B cell (primary cell): ENCODE measurements around the gene COX6B1. TPM values are rescaled to one million over a fixed set of nuclear protein-coding genes. Genes with fewer than 3 reads are reported as not detected.

ENCODE experiments used
- ATAC-seq: fragments of 200-7000 bp; cut with Tn5 transposase; one replicate; pipeline ENCODE4 v1.10.0; 2021; ENCODE audit warnings: low read depth, mild to moderate bottlenecking, moderate number of reproducible peaks, moderate library complexity
- CTCF ChIA-PET: fragments of 350-600 bp; sonication (Branson Sonifier 250); formaldehyde crosslinking; loops from one replicate; lab custom pipeline; 2021; ENCODE audit warnings: antibody characterized with exemption, inconsistent platforms; lab: Charles Lee
- POLR2A ChIA-PET: fragments of 350-600 bp; sonication (Branson Sonifier 250); formaldehyde crosslinking; loops from one replicate; lab custom pipeline; 2021; ENCODE audit warnings: antibody characterized with exemption; lab: Charles Lee
- DNase-seq: peaks from one replicate; pipeline ENCODE4 v3.0.0; 2013
- H2AFZ ChIP-seq: 2 replicates; pipeline ENCODE4 v1.6.1; 2012; ENCODE audit warnings: mild to moderate bottlenecking, low read depth, low read length; ENCODE audit not compliant: insufficient read depth, poor library complexity, severe bottlenecking
- H3K27ac ChIP-seq, 2 donors: 1 replicate in 1 of 2; 2 replicates in 1 of 2; pipeline ENCODE4 v1.5.1; 2012 to 2013; ENCODE audit warnings: low read length in 2 of 2, mild to moderate bottlenecking in 2 of 2, moderate library complexity in 1 of 2
- H3K27me3 ChIP-seq, 4 experiments: fragments of 200-600 bp in 1 of 4; sonication (generic) in 1 of 4; replicated peaks in 1 of 4; 1 replicate in 2 of 4; 2 replicates in 2 of 4; pipeline versions ENCODE4 v1.6.1 to v1.7.0; 2013 to 2016; ENCODE audit warnings: low read length in 3 of 4, mild to moderate bottlenecking in 2 of 4, mixed read lengths in 1 of 4, moderate library complexity in 1 of 4; ENCODE audit not compliant: insufficient read depth in 4 of 4, control insufficient read depth in 3 of 4; ENCODE audit errors: control extremely low read depth in 1 of 4
- H3K36me3 ChIP-seq, 2 experiments: replicated peaks in 1 of 2; 1 replicate in 1 of 2; 2 replicates in 1 of 2; pipeline versions ENCODE4 v1.6.1 to v1.7.1; 2013; ENCODE audit warnings: low read length in 1 of 2; ENCODE audit not compliant: insufficient read depth in 2 of 2, control insufficient read depth in 1 of 2; ENCODE audit errors: control extremely low read depth in 1 of 2, extremely low read depth in 1 of 2
- H3K4me1 ChIP-seq, 2 donors: fragments of 200-600 bp in 1 of 2; sonication (generic) in 1 of 2; 1 replicate in 1 of 2; 2 replicates in 1 of 2; pipeline versions ENCODE4 v1.5.1 to v1.6.1; 2013 to 2017; ENCODE audit warnings: low read length in 2 of 2; ENCODE audit not compliant: control insufficient read depth in 2 of 2, insufficient read depth in 2 of 2
- H3K4me2 ChIP-seq: replicated peaks from 2 replicates; pipeline ENCODE3; 2012; ENCODE audit warnings: mild to moderate bottlenecking, low read depth, low read length; ENCODE audit not compliant: poor library complexity, severe bottlenecking
- H3K4me3 ChIP-seq, 5 experiments: fragments of 200-600 bp in 1 of 5; sonication (generic) in 1 of 5; 1 replicate in 3 of 5; 2 replicates in 2 of 5; pipeline versions ENCODE4 v1.5.1 to v1.7.0; 2011 to 2016; ENCODE audit warnings: low read length in 4 of 5, mild to moderate bottlenecking in 4 of 5, low read depth in 2 of 5, control low read depth in 1 of 5, moderate library complexity in 1 of 5; ENCODE audit not compliant: insufficient read depth in 1 of 5; ENCODE audit errors: control extremely low read depth in 1 of 5, extremely low read depth in 1 of 5
- H3K79me2 ChIP-seq: fragments of 200-600 bp; sonication (generic); one replicate; pipeline ENCODE4 v1.6.0; 2016; ENCODE audit warnings: low read length; ENCODE audit not compliant: control insufficient read depth, insufficient read depth
- H3K9ac ChIP-seq: fragments of 200-600 bp; sonication (generic); 2 replicates; pipeline ENCODE4 v1.6.1; 2017; ENCODE audit warnings: mild to moderate bottlenecking, low read length, moderate library complexity
- H3K9me3 ChIP-seq, 3 donors: one replicate each; pipeline versions ENCODE4 v1.6.1 to v1.7.1; 2013; ENCODE audit warnings: low read length in 2 of 3; ENCODE audit not compliant: control insufficient read depth in 2 of 3, insufficient read depth in 1 of 3; ENCODE audit errors: control extremely low read depth in 1 of 3
- H4K20me1 ChIP-seq: 2 replicates; pipeline ENCODE4 v1.6.0; 2012; ENCODE audit warnings: mild to moderate bottlenecking, low read length; ENCODE audit not compliant: insufficient read depth, control insufficient read depth, poor library complexity, severe bottlenecking
- H3K27ac Mint-ChIP-seq: one replicate; pipeline ENCODE4 v1.8.0; 2021; ENCODE audit warnings: mixed read lengths
- H3K27me3 Mint-ChIP-seq: one replicate; pipeline ENCODE4 v1.8.0; 2021; ENCODE audit warnings: mixed read lengths
- H3K4me1 Mint-ChIP-seq: one replicate; pipeline ENCODE4 v1.8.0; 2021; ENCODE audit warnings: mixed read lengths
- H3K4me3 Mint-ChIP-seq: one replicate; pipeline ENCODE4 v1.8.0; 2021; ENCODE audit warnings: mixed read lengths
- H3K9me3 Mint-ChIP-seq: one replicate; pipeline ENCODE4 v1.8.0; 2022; ENCODE audit warnings: mixed read lengths; ENCODE audit not compliant: insufficient read depth
- EZH2 ChIP-seq: IDR thresholded peaks from 2 replicates; pipeline ENCODE4 v1.6.1; 2012; ENCODE audit warnings: borderline replicate concordance, low read depth, mild to moderate bottlenecking, moderate library complexity, low read length; ENCODE audit not compliant: insufficient read depth, poor library complexity, severe bottlenecking
- WGBS: methylation state at CpG from one replicate; pipeline ENCODE4 v1.1.5; 2013; ENCODE audit warnings: missing lambda C conversion rate; ENCODE audit not compliant: insufficient coverage; 5-methylcytosine and 5-hydroxymethylcytosine counted together
- intact Hi-C: fragments of 100-400 bp; cut with micrococcal nuclease; formaldehyde crosslinking; loops from one replicate; pipeline ENCODE4 v1.10.0; 2022
- polyA plus RNA-seq: library from polyadenylated mRNA; depleted of rRNA; stranded (reverse); fragments of >200 nt; gene quantifications from 2 replicates; pipeline ENCODE4 v1.2.3, GENCODE V29; 2012
- total RNA-seq, 2 donors: library from RNA; stranded (reverse); fragments of 120-200 nt in 1 of 2; gene quantifications; 1 replicate in 1 of 2; 2 replicates in 1 of 2; pipeline versions ENCODE4 v1.2.3 to v1.2.4, GENCODE V29; 2013 to 2022
- TF ChIP-seq, protein P1 (sequence below): fragments of 200-600 bp; IDR thresholded peaks from one replicate; pipeline ENCODE4 v1.8.0; 2022; ENCODE audit warnings: antibody characterized with exemption, mild to moderate bottlenecking

COX6B1 gene
- total and polyA plus RNA-seq, 2 donors (not counting 1 experiment from before 2014, with no cell fraction given), result 215 to 387 TPM

DNA sequence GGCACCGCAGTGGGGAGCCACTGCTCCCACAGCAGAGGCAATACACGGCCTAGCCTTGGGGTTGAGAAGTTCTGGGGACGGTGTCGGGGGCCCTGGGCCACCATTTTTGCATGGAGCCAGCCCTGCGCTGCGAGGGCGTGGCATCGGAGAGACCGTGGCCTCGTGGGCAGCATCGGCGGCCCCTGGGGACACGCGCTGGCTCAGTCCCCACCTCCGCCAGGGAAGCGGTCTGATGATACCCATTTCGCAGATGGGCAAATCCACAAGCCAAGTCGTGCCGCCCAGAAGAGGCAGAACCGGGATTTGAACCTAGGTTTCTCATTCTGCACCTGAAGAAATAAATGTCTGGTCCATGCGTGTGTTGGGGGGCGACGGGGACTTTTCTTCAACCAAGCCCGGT, 17.0 kb downstream of the COX6B1 start:
- Histone ChIP-seq H3K9ac (no peak overlapping the region), H3K27ac (no peak overlapping the region), H3K4me2 (no peak overlapping the region), H3K4me3 (no peak overlapping the region), H3K27me3 (peaks cover 0 to 8% (median 2%) of the 10 kb centered on the region in 4 experiments), H2AFZ (no peak overlapping the region), H3K4me1 (no peaks in the 10 kb centered on the region), H3K9me3 (no peaks in the 10 kb centered on the region), H3K79me2 (peaks cover 4% of the 10 kb centered on the region), H4K20me1 (no peaks in the 10 kb centered on the region), H3K36me3 (peaks cover 0 to 32% of the 10 kb centered on the region in 2 experiments)
- no peak for ATAC-seq
- Mint-ChIP-seq H3K27ac (no peak overlapping the region), H3K27me3 (peaks cover 6% of the 10 kb centered on the region), H3K9me3 (no peaks in the 10 kb centered on the region), H3K4me1 (no peaks in the 10 kb centered on the region), H3K4me3 (no peak overlapping the region)
- ChIA-PET CTCF (no interaction called here), POLR2A (no interaction called here)
- TF ChIP-seq, protein P1, sequence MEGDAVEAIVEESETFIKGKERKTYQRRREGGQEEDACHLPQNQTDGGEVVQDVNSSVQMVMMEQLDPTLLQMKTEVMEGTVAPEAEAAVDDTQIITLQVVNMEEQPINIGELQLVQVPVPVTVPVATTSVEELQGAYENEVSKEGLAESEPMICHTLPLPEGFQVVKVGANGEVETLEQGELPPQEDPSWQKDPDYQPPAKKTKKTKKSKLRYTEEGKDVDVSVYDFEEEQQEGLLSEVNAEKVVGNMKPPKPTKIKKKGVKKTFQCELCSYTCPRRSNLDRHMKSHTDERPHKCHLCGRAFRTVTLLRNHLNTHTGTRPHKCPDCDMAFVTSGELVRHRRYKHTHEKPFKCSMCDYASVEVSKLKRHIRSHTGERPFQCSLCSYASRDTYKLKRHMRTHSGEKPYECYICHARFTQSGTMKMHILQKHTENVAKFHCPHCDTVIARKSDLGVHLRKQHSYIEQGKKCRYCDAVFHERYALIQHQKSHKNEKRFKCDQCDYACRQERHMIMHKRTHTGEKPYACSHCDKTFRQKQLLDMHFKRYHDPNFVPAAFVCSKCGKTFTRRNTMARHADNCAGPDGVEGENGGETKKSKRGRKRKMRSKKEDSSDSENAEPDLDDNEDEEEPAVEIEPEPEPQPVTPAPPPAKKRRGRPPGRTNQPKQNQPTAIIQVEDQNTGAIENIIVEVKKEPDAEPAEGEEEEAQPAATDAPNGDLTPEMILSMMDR, result no peak
- TF ChIP-seq EZH2, result no peak
- 96% methylated on average over 24 of the region's 24 CpGs for WGBS
- no peak for DNase-seq
- intact Hi-C loops, result no loop called here

DNA sequence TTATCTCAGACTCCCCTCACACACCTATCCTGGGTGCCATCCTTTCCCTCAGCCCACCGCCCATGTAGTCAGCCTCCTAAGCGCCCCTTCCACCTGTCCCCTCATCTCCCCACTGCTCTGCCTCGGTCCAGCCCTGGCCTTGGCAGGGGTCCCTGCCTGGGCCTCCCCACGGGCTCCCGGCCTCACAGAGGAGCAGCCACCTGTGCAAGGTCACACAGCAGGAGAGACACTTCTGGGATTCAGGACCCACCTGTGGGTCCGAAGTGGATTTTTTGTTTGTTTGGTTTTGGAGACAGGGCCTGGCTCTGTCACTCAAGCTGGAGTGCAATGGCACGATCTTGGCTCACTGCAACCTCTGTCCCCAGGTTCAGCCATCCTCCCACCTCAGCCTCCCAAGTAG, 17.5 kb downstream of the COX6B1 start:
- peaks cover 0 to 32% of the 10 kb centered on the region in 2 experiments for H3K36me3 ChIP-seq
- CTCF ChIA-PET, result no interaction called here
- peaks cover 4% of the 10 kb centered on the region for H3K79me2 ChIP-seq
- TF ChIP-seq, protein P1, result no peak
- no peak for TF ChIP-seq EZH2
- no peak for DNase-seq
- H3K4me3 ChIP-seq, result no peak overlapping the region
- ATAC-seq, result no peak
- Mint-ChIP-seq H3K27ac (no peak overlapping the region), H3K4me1 (no peaks in the 10 kb centered on the region), H3K4me3 (no peak overlapping the region), H3K9me3 (no peaks in the 10 kb centered on the region), H3K27me3 (peaks cover 7% of the 10 kb centered on the region)
- POLR2A ChIA-PET, result no interaction called here
- intact Hi-C loops, result no loop called here
- H2AFZ ChIP-seq, result no peak overlapping the region
- no peak overlapping the region for H3K9ac ChIP-seq
- H3K4me2 ChIP-seq, result no peak overlapping the region
- H3K27me3 ChIP-seq, result peaks cover 0 to 8% (median 2%) of the 10 kb centered on the region in 4 experiments
- H3K27ac ChIP-seq, result no peak overlapping the region
- H3K4me1 ChIP-seq, result no peaks in the 10 kb centered on the region
- 46% methylated on average over 2 of the region's 7 CpGs for WGBS
- no peaks in the 10 kb centered on the region for H4K20me1 ChIP-seq
- no peaks in the 10 kb centered on the region for H3K9me3 ChIP-seq
